ENCODE measurements around the gene SMIM45.

Gene SMIM45

DNA sequence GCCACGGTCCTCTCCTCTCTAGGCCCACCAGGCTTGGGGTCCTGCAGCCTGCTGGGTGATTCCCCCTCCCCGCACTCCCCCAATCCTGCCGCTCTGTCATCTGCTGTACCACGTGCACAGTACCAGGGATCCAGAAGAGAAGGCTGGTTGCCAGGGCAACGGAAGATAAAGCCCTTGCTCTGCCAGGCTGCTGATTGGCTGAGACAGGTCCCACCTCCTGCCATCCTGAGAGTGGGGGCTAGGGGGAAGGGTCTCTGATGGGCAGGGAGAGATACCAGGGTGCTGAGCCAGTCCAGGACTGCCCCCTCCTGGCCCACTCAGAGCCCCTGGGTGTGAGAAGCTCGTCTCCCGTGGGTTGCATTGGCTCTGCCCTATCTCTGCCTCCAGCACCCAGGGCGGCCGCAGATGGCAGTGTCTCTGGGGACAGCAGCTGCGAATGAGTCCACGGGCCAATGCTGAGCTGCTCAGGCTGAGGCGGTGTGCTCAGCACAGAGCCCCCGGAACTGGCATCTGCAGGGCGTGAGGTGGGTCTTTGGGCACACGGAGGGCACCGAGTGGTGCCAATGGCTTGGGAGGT, at the start of gene SMIM45:
TSS of gene SMIM45 (plus strand) at position 253 of the 577 bp plus-strand sequence.
- H3K9me3 ChIP-seq, result no peaks in the 10 kb centered on the region
- no peaks in the 10 kb centered on the region for H3K4me1 ChIP-seq
- no peaks in the 10 kb centered on the region for H3K27me3 ChIP-seq
- no peak within 1 kb of the TSS for H3K27ac ChIP-seq
- TF ChIP-seq POLR2A (IDR thresholded peaks at IDR 0.05), result no peak
- TF ChIP-seq, protein P1, sequence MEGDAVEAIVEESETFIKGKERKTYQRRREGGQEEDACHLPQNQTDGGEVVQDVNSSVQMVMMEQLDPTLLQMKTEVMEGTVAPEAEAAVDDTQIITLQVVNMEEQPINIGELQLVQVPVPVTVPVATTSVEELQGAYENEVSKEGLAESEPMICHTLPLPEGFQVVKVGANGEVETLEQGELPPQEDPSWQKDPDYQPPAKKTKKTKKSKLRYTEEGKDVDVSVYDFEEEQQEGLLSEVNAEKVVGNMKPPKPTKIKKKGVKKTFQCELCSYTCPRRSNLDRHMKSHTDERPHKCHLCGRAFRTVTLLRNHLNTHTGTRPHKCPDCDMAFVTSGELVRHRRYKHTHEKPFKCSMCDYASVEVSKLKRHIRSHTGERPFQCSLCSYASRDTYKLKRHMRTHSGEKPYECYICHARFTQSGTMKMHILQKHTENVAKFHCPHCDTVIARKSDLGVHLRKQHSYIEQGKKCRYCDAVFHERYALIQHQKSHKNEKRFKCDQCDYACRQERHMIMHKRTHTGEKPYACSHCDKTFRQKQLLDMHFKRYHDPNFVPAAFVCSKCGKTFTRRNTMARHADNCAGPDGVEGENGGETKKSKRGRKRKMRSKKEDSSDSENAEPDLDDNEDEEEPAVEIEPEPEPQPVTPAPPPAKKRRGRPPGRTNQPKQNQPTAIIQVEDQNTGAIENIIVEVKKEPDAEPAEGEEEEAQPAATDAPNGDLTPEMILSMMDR (IDR thresholded peaks at IDR 0.05), result no peak
- intact Hi-C loops (cut with DNase I; ENCODE audit: low total_unique reads), result loop anchor here (5.0 kb wide), 1 partner anchor 1010 kb away; no protein-coding TSS in a partner anchor
- H3K4me3 ChIP-seq, result no peak within 1 kb of the TSS
- no peaks in the 10 kb centered on the region for H3K36me3 ChIP-seq
- DNase-seq, result no peak

DNA sequence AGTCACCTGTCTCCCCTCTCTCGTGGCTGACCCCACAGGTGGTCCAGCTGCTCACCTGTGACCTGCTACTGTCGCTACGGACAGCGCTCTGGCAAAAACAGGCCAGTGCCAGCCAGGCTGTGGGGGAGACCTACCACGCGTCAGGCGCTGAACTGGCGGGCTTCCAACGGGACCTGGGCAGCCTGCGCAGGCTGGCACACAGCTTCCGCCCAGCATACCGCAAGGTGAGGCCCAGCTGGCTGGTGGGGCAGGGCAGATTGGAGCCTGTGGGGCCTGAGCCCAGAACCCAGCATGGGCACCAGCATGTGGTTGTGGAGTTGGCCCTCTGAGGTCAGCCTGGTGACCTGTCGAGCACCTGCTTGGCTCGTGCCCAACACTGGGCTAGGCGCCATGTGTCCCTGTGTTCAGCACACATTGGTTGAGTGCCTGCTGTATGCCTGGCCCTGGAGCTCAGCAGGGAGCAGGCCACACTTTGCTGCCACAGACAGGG, 49.0 kb upstream of the SMIM45 start:
- no peak for TF ChIP-seq POLR2A (IDR thresholded peaks at IDR 0.05)
- TF ChIP-seq, protein P1 (IDR thresholded peaks at IDR 0.05), result no peak
- Histone ChIP-seq H3K27me3 (no peaks in the 10 kb centered on the region), H3K36me3 (no peaks in the 10 kb centered on the region), H3K4me1 (no peaks in the 10 kb centered on the region), H3K27ac (no peak overlapping the region), H3K4me3 (no peak overlapping the region), H3K9me3 (no peaks in the 10 kb centered on the region)
- intact Hi-C loops (cut with DNase I; ENCODE audit: low total_unique reads), result no loop called here
- DNase-seq, result no peak

DNA sequence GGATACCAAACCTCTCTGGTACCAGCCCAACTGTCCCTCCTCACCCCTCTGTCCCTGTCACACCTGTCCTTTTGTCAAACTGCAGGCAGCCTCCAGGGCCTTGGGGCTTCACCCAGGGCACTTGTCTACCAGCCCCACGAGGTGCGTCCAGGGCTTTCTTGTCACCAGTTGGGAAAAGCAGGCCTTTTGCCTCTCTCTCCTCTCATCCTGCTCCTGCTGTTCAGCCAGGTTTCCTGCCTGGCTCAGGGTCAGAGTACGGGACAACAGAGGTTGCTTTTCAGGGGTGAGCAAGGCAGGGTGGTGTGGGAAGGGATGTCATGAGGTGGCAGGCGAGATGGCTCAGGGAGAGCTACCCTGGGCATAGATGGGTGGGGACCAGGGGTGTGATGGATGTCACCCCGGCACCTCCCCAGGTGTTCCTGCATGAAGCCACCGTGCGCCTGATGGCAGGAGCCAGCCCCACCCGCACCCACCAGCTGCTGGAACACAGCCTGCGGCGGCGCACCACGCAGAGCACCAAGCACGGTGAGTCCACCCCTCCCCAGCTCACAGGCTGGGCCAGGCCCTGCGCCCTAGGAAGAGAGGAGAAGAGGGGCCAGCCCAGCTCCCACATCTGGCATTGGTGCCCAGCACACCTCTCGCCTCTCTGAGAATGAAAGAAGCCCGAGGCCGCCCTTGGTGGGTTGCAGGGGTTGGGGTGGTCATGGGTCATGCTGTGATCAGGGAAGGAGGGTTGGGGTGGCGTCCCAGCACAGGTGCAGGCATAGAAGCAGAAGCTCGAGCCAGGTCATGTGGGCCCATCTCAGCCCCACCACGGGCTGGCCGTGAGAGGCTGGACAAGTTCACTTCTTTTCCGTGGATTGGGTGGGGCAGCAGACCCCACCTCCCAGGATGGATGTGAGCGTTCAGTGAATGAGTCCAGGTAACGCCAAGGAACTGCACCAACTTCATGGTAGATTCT, 47.2 kb upstream of the SMIM45 start:
- TF ChIP-seq, protein P1 (IDR thresholded peaks at IDR 0.05), result no peak
- no peak for TF ChIP-seq POLR2A (IDR thresholded peaks at IDR 0.05)
- no peaks in the 10 kb centered on the region for H3K27me3 ChIP-seq
- H3K9me3 ChIP-seq, result no peaks in the 10 kb centered on the region
- no peaks in the 10 kb centered on the region for H3K36me3 ChIP-seq
- no peak for DNase-seq
- intact Hi-C loops (cut with DNase I; ENCODE audit: low total_unique reads), result no loop called here
- H3K4me1 ChIP-seq, result peaks cover 0 to 4% of the 10 kb centered on the region in 2 donors
- no peak overlapping the region for H3K4me3 ChIP-seq
- H3K27ac ChIP-seq, result no peak overlapping the region

DNA sequence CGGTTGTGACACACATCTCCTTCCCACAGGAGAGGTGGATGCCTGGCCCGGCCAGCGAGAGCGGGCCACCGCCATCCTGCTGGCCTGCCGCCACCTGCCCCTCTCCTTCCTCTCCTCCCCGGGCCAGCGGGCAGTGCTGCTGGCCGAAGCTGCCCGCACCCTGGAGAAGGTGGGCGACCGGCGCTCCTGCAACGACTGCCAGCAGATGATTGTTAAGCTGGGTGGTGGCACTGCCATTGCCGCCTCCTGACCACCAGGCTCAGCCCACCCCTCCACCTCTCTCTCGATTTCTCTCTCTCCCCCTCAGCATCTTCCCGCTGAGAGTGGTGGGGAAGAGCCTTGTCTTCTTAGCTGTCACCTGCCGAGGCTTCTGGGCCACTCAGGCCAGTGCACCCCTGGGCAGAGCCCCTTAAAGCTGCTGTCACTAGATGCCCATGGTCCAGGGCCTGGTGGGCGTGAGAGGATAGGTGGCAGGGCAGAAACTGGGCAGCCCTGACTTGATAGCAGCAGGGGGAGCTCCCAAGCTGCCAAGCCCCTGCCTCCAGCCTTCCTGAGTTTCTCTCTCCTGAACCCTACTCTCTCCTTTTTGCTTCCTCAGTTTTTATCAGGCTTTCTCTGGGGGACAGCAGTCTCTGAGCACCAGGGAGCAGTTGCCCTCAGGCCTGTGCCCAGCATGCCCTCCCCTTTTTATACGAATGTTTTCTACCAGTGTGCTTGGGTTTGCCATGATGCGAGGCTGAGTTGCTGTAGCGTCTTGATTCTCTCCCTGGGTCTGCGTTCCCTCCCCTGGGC, 46.3 kb upstream of the SMIM45 start:
- intact Hi-C loops (cut with DNase I; ENCODE audit: low total_unique reads), result no loop called here
- no peak for DNase-seq
- Histone ChIP-seq H3K36me3 (no peaks in the 10 kb centered on the region), H3K4me3 (no peak overlapping the region), H3K9me3 (no peaks in the 10 kb centered on the region), H3K27ac (no peak overlapping the region), H3K27me3 (peaks cover 0 to 1% of the 10 kb centered on the region in 2 donors), H3K4me1 (peaks cover 0 to 13% of the 10 kb centered on the region in 2 donors)
- no peak for TF ChIP-seq POLR2A (IDR thresholded peaks at IDR 0.05)
- TF ChIP-seq, protein P1 (IDR thresholded peaks at IDR 0.05), result no peak

Measured in uterus (tissue), 3 donors.